ENCODE results near the gene EGFLAM. TPM values are rescaled to one million over a fixed set of nuclear protein-coding genes. Genes with fewer than 3 reads are reported as not detected.

Gene EGFLAM
- total and polyA plus RNA-seq, 2 of the 4 experiments (the other 2 are of a cell fraction), result 0.77 to 1.1 TPM

DNA sequence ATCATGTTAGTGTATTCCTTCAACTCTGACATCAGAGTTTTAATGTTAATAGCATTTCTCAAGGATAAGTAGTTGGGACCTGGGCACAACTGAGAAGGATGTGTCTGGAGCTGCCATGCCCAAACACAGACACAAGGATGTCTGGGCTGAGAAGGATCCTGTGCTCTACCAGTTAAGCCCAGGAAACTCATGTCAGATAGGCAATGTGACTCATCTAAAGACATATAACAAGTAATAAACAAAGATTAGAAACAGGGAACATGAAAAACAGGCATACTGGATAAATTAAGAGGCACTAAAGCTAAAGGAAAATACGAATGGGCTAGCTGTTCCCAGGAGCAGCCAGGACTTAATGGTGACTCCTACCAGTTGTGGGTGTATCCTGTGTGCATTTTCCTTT, 9.1 kb upstream of the EGFLAM start:
- no peak overlapping the region for H3K9ac ChIP-seq (ENCODE audit: low read depth, low read length)
- no peaks in the 10 kb centered on the region for H3K79me1 ChIP-seq (ENCODE audit: low read depth in 1 of 2, low read length in 2 of 2)
- H4K91ac ChIP-seq (ENCODE audit: insufficient read depth, low read depth, low read length), result no peak overlapping the region
- no peak overlapping the region for H3K18ac ChIP-seq (ENCODE audit: low read depth, low read length)
- no peak overlapping the region for H3K27ac ChIP-seq (ENCODE audit: insufficient read depth, low read length)
- no peaks in the 10 kb centered on the region for H4K20me1 ChIP-seq (ENCODE audit: insufficient read depth, low read length)
- no peak overlapping the region for H2BK20ac ChIP-seq (ENCODE audit: low read depth, low read length)
- H2AFZ ChIP-seq (replicated peaks; ENCODE audit: low read length, poor library complexity), result no peak overlapping the region
- peaks cover 5% of the 10 kb centered on the region for H3K27me3 ChIP-seq (ENCODE audit: control insufficient read depth, insufficient read depth, low read length)
- H3K4me2 ChIP-seq (ENCODE audit: low read depth, low read length), result no peak overlapping the region
- intact Hi-C loops (cut with micrococcal nuclease) (no loop called here), dilution Hi-C loops (cut with HindIII; ENCODE audit: low sequenced_read_pairs, unreplicated experiment) (no loop called here), in situ Hi-C loops (cut with MboI; ENCODE audit: low sequenced_read_pairs) (no loop called here)
- no peak overlapping the region for H3K14ac ChIP-seq (replicated peaks; ENCODE audit: low read depth, low read length)
- H3K4me1 ChIP-seq (ENCODE audit: control insufficient read depth, insufficient read depth, low read length), result no peaks in the 10 kb centered on the region
- H2AK5ac ChIP-seq (ENCODE audit: low read depth, low read length), result no peak overlapping the region
- POLR2A ChIA-PET (ENCODE audit: unreplicated experiment), result no interaction called here
- H2BK15ac ChIP-seq (ENCODE audit: low read depth, low read length), result no peak overlapping the region
- H3K23ac ChIP-seq (ENCODE audit: low read depth, low read length), result no peak overlapping the region
- H3K4ac ChIP-seq (ENCODE audit: low read depth, low read length), result no peak overlapping the region
- DNase-seq, result no peak
- no peak overlapping the region for H4K5ac ChIP-seq (ENCODE audit: low read depth, low read length)
- H2AK9ac ChIP-seq (replicated peaks; ENCODE audit: low read depth, low read length, poor library complexity), result no peak overlapping the region
- WGBS, 2 experiments (ENCODE audit: extremely low coverage in 2 of 2, insufficient read length in 1 of 2), result no CpG with 5 or more reads among the region's 1 CpG
- TF ChIP-seq MAZ (IDR thresholded peaks at IDR 0.05; ENCODE audit: borderline replicate concordance, low read depth, low read length), result no peak
- no peak for TF ChIP-seq RAD21 (IDR thresholded peaks at IDR 0.05; ENCODE audit: low read length)
- TF ChIP-seq SMC3 (IDR thresholded peaks at IDR 0.05; ENCODE audit: low read depth, low read length), result no peak
- no peak for TF ChIP-seq NFE2L2 (IDR thresholded peaks at IDR 0.05; ENCODE audit: low read depth, low read length)
- no peak for TF ChIP-seq CEBPB (IDR thresholded peaks at IDR 0.05; ENCODE audit: low read depth, low read length)
- no peak for TF ChIP-seq RFX5 (IDR thresholded peaks at IDR 0.05; ENCODE audit: low read depth, low read length)
- TF ChIP-seq POLR2A (IDR thresholded peaks at IDR 0.05; ENCODE audit: low read depth, low read length), result no peak
- TF ChIP-seq, protein P1, sequence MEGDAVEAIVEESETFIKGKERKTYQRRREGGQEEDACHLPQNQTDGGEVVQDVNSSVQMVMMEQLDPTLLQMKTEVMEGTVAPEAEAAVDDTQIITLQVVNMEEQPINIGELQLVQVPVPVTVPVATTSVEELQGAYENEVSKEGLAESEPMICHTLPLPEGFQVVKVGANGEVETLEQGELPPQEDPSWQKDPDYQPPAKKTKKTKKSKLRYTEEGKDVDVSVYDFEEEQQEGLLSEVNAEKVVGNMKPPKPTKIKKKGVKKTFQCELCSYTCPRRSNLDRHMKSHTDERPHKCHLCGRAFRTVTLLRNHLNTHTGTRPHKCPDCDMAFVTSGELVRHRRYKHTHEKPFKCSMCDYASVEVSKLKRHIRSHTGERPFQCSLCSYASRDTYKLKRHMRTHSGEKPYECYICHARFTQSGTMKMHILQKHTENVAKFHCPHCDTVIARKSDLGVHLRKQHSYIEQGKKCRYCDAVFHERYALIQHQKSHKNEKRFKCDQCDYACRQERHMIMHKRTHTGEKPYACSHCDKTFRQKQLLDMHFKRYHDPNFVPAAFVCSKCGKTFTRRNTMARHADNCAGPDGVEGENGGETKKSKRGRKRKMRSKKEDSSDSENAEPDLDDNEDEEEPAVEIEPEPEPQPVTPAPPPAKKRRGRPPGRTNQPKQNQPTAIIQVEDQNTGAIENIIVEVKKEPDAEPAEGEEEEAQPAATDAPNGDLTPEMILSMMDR (conservative IDR thresholded peaks at IDR 0.05; ENCODE audit: low read depth, low read length), result no peak
- TF ChIP-seq, protein P2, sequence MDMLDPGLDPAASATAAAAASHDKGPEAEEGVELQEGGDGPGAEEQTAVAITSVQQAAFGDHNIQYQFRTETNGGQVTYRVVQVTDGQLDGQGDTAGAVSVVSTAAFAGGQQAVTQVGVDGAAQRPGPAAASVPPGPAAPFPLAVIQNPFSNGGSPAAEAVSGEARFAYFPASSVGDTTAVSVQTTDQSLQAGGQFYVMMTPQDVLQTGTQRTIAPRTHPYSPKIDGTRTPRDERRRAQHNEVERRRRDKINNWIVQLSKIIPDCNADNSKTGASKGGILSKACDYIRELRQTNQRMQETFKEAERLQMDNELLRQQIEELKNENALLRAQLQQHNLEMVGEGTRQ (IDR thresholded peaks at IDR 0.05; ENCODE audit: low read depth, low read length), result no peak
- TF ChIP-seq RCOR1 (IDR thresholded peaks at IDR 0.05; ENCODE audit: insufficient replicate concordance, low read length), result no peak
- TF ChIP-seq BHLHE40 (IDR thresholded peaks at IDR 0.05; ENCODE audit: low read depth, low read length), result no peak
- TF ChIP-seq MXI1 (IDR thresholded peaks at IDR 0.05; ENCODE audit: borderline replicate concordance, low read depth, low read length), result no peak
- TF ChIP-seq MAFK (IDR thresholded peaks at IDR 0.05; ENCODE audit: low read depth, low read length), result no peak
- H2BK120ac ChIP-seq (ENCODE audit: low read depth, low read length), result no peak overlapping the region
- no peaks in the 10 kb centered on the region for H3K36me3 ChIP-seq (ENCODE audit: control insufficient read depth, insufficient read depth, low read length)
- no peak overlapping the region for H4K8ac ChIP-seq (ENCODE audit: low read depth in 2 of 2, low read length in 2 of 2)
- H3K4me3 ChIP-seq (ENCODE audit: insufficient read depth, low read depth, low read length), result no peak overlapping the region
- CTCF ChIA-PET, result interaction anchor here (1.3 to 1.5 kb wide), 2 partner anchors 11 to 16 kb away, joined by 3 to 6 read pairs; no protein-coding TSS in a partner anchor
- BruUV-seq (replicated peaks), result no TSS peak
- no peaks in the 10 kb centered on the region for H3K9me3 ChIP-seq (ENCODE audit: control insufficient read depth, insufficient read depth, low read length)
- ATAC-seq (ENCODE audit: low read depth), result no peak
- no peaks in the 10 kb centered on the region for H3K9me1 ChIP-seq (ENCODE audit: insufficient read depth, low read length)
- no peak overlapping the region for H3K56ac ChIP-seq (ENCODE audit: extremely low read depth, insufficient read depth, low read length)
- H2BK5ac ChIP-seq (ENCODE audit: low read depth, low read length, poor library complexity, severe bottlenecking), result no peak overlapping the region

Data from IMR-90 (cell line).